Trophoblast cell (in vitro differentiated cells and primary cell): ENCODE results near the gene MRGPRD.
"Not testable (repeated sequence)": the region's sequence is repeated elsewhere in the genome, so short reads cannot be mapped to it uniquely, and the experiment has no call there.

ENCODE experiments used
- DNase-seq, 2 donors: peaks; one replicate each; pipeline ENCODE4 v3.0.0-alpha.2; 2016
- H2AFZ ChIP-seq: 2 replicates; pipeline ENCODE4 v1.6.1; 2013; ENCODE audit warnings: low read length, moderate library complexity, mild to moderate bottlenecking; ENCODE audit not compliant: insufficient read depth, poor library complexity
- H2AK5ac ChIP-seq: 2 replicates; pipeline ENCODE4 v1.6.1; 2013; ENCODE audit warnings: mild to moderate bottlenecking, low read length
- H2BK120ac ChIP-seq: 2 replicates; pipeline ENCODE4 v1.6.1; 2013; ENCODE audit warnings: low read length, mild to moderate bottlenecking, moderate library complexity; ENCODE audit not compliant: insufficient read depth, poor library complexity
- H2BK12ac ChIP-seq: 2 replicates; pipeline ENCODE4 v1.6.1; 2013; ENCODE audit warnings: mild to moderate bottlenecking, low read length, moderate library complexity
- H2BK5ac ChIP-seq: 2 replicates; pipeline ENCODE4 v1.6.1; 2013; ENCODE audit warnings: low read length, low read depth, moderate library complexity, mild to moderate bottlenecking; ENCODE audit not compliant: poor library complexity
- H3K14ac ChIP-seq: 2 replicates; pipeline ENCODE4 v1.6.1; 2013; ENCODE audit warnings: mild to moderate bottlenecking, low read length
- H3K18ac ChIP-seq: 2 replicates; pipeline ENCODE4 v1.6.1; 2013; ENCODE audit warnings: mild to moderate bottlenecking, low read length
- H3K23ac ChIP-seq: 2 replicates; pipeline ENCODE4 v1.6.1; 2013; ENCODE audit warnings: low read length
- H3K27ac ChIP-seq: 2 replicates; pipeline ENCODE4 v1.5.1; 2013; ENCODE audit warnings: low read depth, mild to moderate bottlenecking, inconsistent platforms, low read length, moderate library complexity
- H3K27me3 ChIP-seq: 2 replicates; pipeline ENCODE4 v1.6.1; 2013; ENCODE audit warnings: inconsistent platforms, mild to moderate bottlenecking, low read length, moderate library complexity; ENCODE audit not compliant: insufficient read depth
- H3K36me3 ChIP-seq, 2 experiments: 1 replicate in 1 of 2; 2 replicates in 1 of 2; pipeline ENCODE4 v1.6.1; 2013; ENCODE audit warnings: low read length in 2 of 2, mild to moderate bottlenecking in 2 of 2, moderate library complexity in 1 of 2; ENCODE audit not compliant: insufficient read depth in 2 of 2, control insufficient read depth in 1 of 2
- H3K4ac ChIP-seq: 2 replicates; pipeline ENCODE4 v1.6.1; 2013; ENCODE audit warnings: low read depth, mild to moderate bottlenecking, low read length, moderate library complexity
- H3K4me1 ChIP-seq, 2 experiments: 1 replicate in 1 of 2; 2 replicates in 1 of 2; pipeline ENCODE4 v1.6.1; 2013; ENCODE audit warnings: low read length in 2 of 2, mild to moderate bottlenecking in 2 of 2, moderate library complexity in 1 of 2; ENCODE audit not compliant: insufficient read depth in 2 of 2, control insufficient read depth in 1 of 2
- H3K4me2 ChIP-seq: 2 replicates; pipeline ENCODE4 v1.6.1; 2013; ENCODE audit warnings: inconsistent platforms, mild to moderate bottlenecking, low read length, moderate library complexity
- H3K4me3 ChIP-seq: 2 replicates; pipeline ENCODE4 v1.5.1; 2013; ENCODE audit warnings: mild to moderate bottlenecking, low read depth, low read length, inconsistent platforms
- H3K79me1 ChIP-seq: one replicate; pipeline ENCODE4 v1.6.1; 2013; ENCODE audit warnings: low read length
- H3K79me2 ChIP-seq: 2 replicates; pipeline ENCODE4 v1.6.1; 2013; ENCODE audit warnings: low read length, mild to moderate bottlenecking; ENCODE audit not compliant: control insufficient read depth, insufficient read depth, poor library complexity
- H3K9ac ChIP-seq: 2 replicates; pipeline ENCODE4 v1.6.1; 2013; ENCODE audit warnings: mild to moderate bottlenecking, low read length
- H3K9me3 ChIP-seq: 2 replicates; pipeline ENCODE4 v1.6.1; 2013; ENCODE audit warnings: low read depth, mild to moderate bottlenecking, control low read depth, inconsistent platforms, low read length; ENCODE audit not compliant: insufficient read depth
- H4K12ac ChIP-seq: 2 replicates; pipeline ENCODE4 v1.6.1; 2013; ENCODE audit warnings: low read depth, mild to moderate bottlenecking, low read length, moderate library complexity
- H4K8ac ChIP-seq: 2 replicates; pipeline ENCODE4 v1.6.1; 2013; ENCODE audit warnings: low read depth, mild to moderate bottlenecking, low read length, moderate library complexity
- H4K91ac ChIP-seq: one replicate; pipeline ENCODE4 v1.6.1; 2013; ENCODE audit warnings: low read depth, mild to moderate bottlenecking, low read length, moderate library complexity
- WGBS: extraction: QIAGEN DNeasy Blood & Tissue Kit; methylation state at CpG from one replicate; pipeline ENCODE4 v1.1.7; 2013; ENCODE audit warnings: missing lambda C conversion rate; ENCODE audit not compliant: insufficient read length, insufficient coverage; ENCODE audit errors: extremely low coverage; 5-methylcytosine and 5-hydroxymethylcytosine counted together

The MRGPRD gene

DNA sequence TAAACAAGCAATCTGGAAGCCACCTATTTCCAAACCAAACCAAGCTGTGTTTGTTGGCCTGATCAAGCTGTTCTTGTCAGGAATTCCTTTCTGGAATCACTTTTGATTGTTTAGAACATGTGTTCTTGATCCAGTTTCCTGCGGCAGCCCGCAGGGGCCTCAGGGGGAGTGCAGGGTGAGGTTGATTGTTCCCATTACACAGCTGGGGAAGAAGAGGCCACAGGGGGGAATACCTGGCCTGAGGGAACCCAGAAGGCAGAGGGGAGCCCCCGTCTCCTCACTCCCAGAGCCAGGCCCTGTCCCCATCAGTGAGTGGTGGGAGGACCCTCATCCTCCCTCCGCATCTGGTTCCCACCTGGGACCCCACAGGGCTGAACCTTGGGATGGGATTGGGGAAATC lies 4.2 kb downstream of the MRGPRD start:
- Histone ChIP-seq H2AFZ (no peak overlapping the region), H3K4ac (no peak overlapping the region), H3K79me1 (no peaks in the 10 kb centered on the region), H2BK12ac (no peak overlapping the region), H3K27me3 (no peaks in the 10 kb centered on the region), H3K4me3 (no peak overlapping the region), H2BK120ac (no peak overlapping the region), H4K8ac (no peak overlapping the region), H3K14ac (no peak overlapping the region), H3K18ac (no peak overlapping the region), H3K27ac (no peak overlapping the region), H4K91ac (no peak overlapping the region), H3K9ac (no peak overlapping the region), H2AK5ac (no peak overlapping the region), H3K23ac (no peak overlapping the region), H3K9me3 (peaks cover 4% of the 10 kb centered on the region), H2BK5ac (no peak overlapping the region), H3K79me2 (no peaks in the 10 kb centered on the region), H4K12ac (no peak overlapping the region), H3K4me1 (peaks cover 2 to 7% of the 10 kb centered on the region in 2 experiments), H3K4me2 (no peak overlapping the region), H3K36me3 (no peaks in the 10 kb centered on the region)
- no CpG with 5 or more reads among the region's 4 CpGs for WGBS
- DNase-seq, result no peak

DNA sequence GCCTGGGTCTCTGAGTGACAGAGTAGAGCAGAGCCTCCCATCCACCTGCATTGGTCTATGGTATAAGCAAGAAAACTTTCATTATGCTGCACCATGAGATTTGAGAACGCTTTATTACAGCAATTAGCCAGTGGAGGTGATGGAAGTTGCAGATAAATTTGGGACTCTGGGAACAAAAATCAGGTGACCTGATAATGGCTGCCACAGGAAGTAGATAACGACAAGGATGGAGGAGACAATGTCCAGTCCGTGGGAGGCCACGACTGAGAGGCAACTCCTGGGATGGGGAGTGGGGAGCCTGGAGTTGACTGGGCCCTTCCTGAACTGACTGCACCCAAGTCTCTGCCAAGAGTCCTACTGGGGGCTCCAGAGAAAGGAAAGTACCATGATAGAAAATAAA lies 4.7 kb downstream of the MRGPRD start:
- H3K27ac ChIP-seq, result no peak overlapping the region
- no peak overlapping the region for H3K4ac ChIP-seq
- no peak overlapping the region for H3K4me2 ChIP-seq
- peaks cover 2 to 7% of the 10 kb centered on the region in 2 experiments for H3K4me1 ChIP-seq
- no peak overlapping the region for H3K9ac ChIP-seq
- DNase-seq, result no peak
- no peak overlapping the region for H4K12ac ChIP-seq
- H3K14ac ChIP-seq, result no peak overlapping the region
- H3K18ac ChIP-seq, result no peak overlapping the region
- H2BK12ac ChIP-seq, result no peak overlapping the region
- no peaks in the 10 kb centered on the region for H3K79me2 ChIP-seq
- H2AFZ ChIP-seq, result no peak overlapping the region
- H3K27me3 ChIP-seq, result no peaks in the 10 kb centered on the region
- no peak overlapping the region for H2AK5ac ChIP-seq
- H3K9me3 ChIP-seq, result peaks cover 4% of the 10 kb centered on the region
- H2BK120ac ChIP-seq, result no peak overlapping the region
- no peaks in the 10 kb centered on the region for H3K36me3 ChIP-seq
- no peak overlapping the region for H4K91ac ChIP-seq
- H2BK5ac ChIP-seq, result no peak overlapping the region
- H3K4me3 ChIP-seq, result no peak overlapping the region
- no CpG with 5 or more reads among the region's 4 CpGs for WGBS
- no peak overlapping the region for H3K23ac ChIP-seq
- H4K8ac ChIP-seq, result no peak overlapping the region
- no peaks in the 10 kb centered on the region for H3K79me1 ChIP-seq

DNA sequence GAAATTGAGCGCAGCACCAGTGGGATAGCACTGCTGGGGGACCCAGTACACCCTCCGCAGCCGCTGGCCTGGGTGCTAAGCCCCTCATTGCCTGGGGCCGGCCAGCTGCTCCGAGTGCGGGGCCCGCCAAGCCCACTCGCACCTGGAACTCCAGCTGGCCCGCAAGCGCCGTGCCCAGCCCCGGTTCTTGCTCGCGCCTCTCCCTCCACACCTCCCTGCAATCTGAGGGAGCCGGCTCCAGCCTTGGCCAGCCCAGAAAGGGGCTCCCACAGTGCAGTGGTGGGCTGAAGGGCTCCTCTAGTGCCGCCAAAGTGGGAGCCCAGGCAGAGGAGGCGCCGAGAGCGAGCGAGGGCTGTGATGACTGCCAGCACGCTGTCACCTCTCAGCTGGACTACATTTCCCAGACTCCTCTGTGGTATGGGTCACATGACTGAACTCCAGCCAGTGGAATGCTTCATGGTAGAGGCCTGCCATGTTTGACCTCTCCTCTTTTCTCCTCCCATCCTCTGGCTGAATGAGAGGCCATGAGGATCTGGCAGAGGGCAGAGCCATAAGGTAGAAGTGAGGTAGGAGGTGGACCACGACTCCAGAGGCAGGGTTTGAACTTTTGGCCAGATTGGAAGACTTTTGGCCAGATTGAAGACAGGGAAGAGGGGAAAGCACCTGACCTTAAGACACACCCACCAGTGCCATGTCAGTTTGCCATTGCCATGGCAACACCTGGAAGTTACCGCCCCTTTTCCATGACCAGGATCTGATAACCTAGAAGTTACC lies 6.2 kb downstream of the MRGPRD start:
- Histone ChIP-seq H3K4me2 (no peak overlapping the region), H3K27ac (no peak overlapping the region), H4K91ac (no peak overlapping the region), H3K36me3 (no peaks in the 10 kb centered on the region), H2AK5ac (no peak overlapping the region), H3K27me3 (no peaks in the 10 kb centered on the region), H2BK12ac (no peak overlapping the region), H3K18ac (no peak overlapping the region), H3K9me3 (peaks cover 3% of the 10 kb centered on the region), H4K8ac (peak overlapping the region; percentile 15), H3K4ac (no peak overlapping the region), H3K4me1 (peaks cover 2 to 7% of the 10 kb centered on the region in 2 experiments), H3K14ac (no peak overlapping the region), H3K79me1 (no peaks in the 10 kb centered on the region), H2AFZ (no peak overlapping the region), H2BK5ac (no peak overlapping the region), H2BK120ac (no peak overlapping the region), H3K4me3 (no peak overlapping the region), H4K12ac (no peak overlapping the region), H3K79me2 (no peaks in the 10 kb centered on the region), H3K9ac (no peak overlapping the region), H3K23ac (no peak overlapping the region)
- DNase-seq, result peak; percentile 13 to 45
- WGBS, result no CpG with 5 or more reads among the region's 23 CpGs

DNA sequence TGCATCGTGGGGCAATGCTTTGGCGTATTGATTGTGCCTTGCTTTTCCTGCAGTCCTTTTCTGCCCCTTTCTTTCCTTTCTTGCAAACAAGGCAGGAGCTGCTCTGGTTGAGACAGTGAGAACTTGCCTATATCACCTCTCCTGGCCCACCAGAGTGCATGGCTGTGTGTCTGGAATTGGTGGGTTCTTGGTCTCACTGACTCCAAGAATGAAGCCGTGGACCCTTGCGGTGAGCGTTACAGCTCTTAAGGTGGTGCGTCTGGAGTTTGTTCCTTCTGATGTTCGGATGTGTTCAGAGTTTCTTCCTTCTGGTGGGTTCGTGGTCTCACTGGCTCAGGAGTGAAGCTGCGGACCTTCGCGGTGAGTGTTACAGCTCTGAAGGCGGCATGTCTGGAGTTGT lies 7.1 kb downstream of the MRGPRD start:
- not testable (repeated sequence) for H3K4me1 ChIP-seq, H3K4ac ChIP-seq, H3K27ac ChIP-seq, H3K9ac ChIP-seq, H4K91ac ChIP-seq, H2BK120ac ChIP-seq, DNase-seq, H3K4me3 ChIP-seq, H2AFZ ChIP-seq, H3K14ac ChIP-seq, H4K8ac ChIP-seq, H3K36me3 ChIP-seq, H2BK12ac ChIP-seq, H2BK5ac ChIP-seq, H2AK5ac ChIP-seq, H3K79me2 ChIP-seq, H3K79me1 ChIP-seq, H4K12ac ChIP-seq, H3K9me3 ChIP-seq, H3K18ac ChIP-seq, H3K4me2 ChIP-seq, H3K23ac ChIP-seq, H3K27me3 ChIP-seq
- WGBS, result no CpG with 5 or more reads among the region's 12 CpGs
